Liver (tissue), 3 donors: ENCODE results near the gene TSHB.

Experiments used
- CTCF ChIP-seq: fragments of 150-350 bp; IDR thresholded peaks from 2 replicates; pipeline ENCODE4 v1.5.1; 2017; ENCODE audit warnings: improper control_type of control experiment, low read depth, low read length; ENCODE audit not compliant: missing input control
- GABPA ChIP-seq, 2 donors: IDR thresholded peaks in 1 of 2; conservative IDR thresholded peaks in 1 of 2; 2 replicates each; pipeline ENCODE4 v1.6.1; 2016; ENCODE audit warnings: antibody characterized with exemption in 2 of 2, mild to moderate bottlenecking in 1 of 2, moderate library complexity in 1 of 2
- HNF4A ChIP-seq, 2 donors: conservative IDR thresholded peaks; 2 replicates each; pipeline ENCODE4 v1.6.1; 2016; ENCODE audit warnings: antibody characterized with exemption in 2 of 2, mild to moderate bottlenecking in 2 of 2
- RAD21 ChIP-seq, 2 donors: IDR thresholded peaks; 2 replicates each; pipeline ENCODE4 v1.6.1; 2016; ENCODE audit warnings: antibody characterized with exemption in 2 of 2, mild to moderate bottlenecking in 2 of 2
- RXRA ChIP-seq, 2 donors: IDR thresholded peaks; 2 replicates each; pipeline ENCODE4 v1.6.1; 2017 to 2018; ENCODE audit warnings: antibody characterized with exemption in 2 of 2, mild to moderate bottlenecking in 1 of 2
- TAF1 ChIP-seq: conservative IDR thresholded peaks from 2 replicates; pipeline ENCODE4 v1.6.1; 2016; ENCODE audit warnings: antibody characterized with exemption, mild to moderate bottlenecking
- ZBTB33 ChIP-seq: IDR thresholded peaks from 2 replicates; pipeline ENCODE4 v1.6.1; 2016; ENCODE audit warnings: antibody characterized with exemption
- donor health status: healthy.
- donor health status: healthy.

GRCh38 chr1:115023593-115023992 is 6.0 kb upstream of the TSHB start:
- TF ChIP-seq CTCF (no peak), HNF4A (conservative IDR thresholded peaks at IDR 0.05) (no peak), GABPA (IDR thresholded peaks at IDR 0.05 in 1 of 2, conservative IDR thresholded peaks at IDR 0.05 in 1 of 2) (no peak), RXRA (IDR thresholded peaks at IDR 0.05) (no peak), RAD21 (IDR thresholded peaks at IDR 0.05) (no peak), ZBTB33 (no peak), TAF1 (no peak)
